Natural killer cell treated with Interleukin-12 subunit alpha and Interleukin-12 subunit beta and Interleukin-15 and Interleukin-18, amount 100 ng/mL, for 72 hours (primary cell): ENCODE results near the gene NEK10. TPM values are rescaled to one million over a fixed set of nuclear protein-coding genes. Genes with fewer than 3 reads are reported as not detected.
"Not testable (repeated sequence)": the region's sequence is repeated elsewhere in the genome, so short reads cannot be mapped to it uniquely, and the experiment has no call there.

Source experiments
- ATAC-seq, 2 donors: fragments of 150-1000 bp; cut with Tn5 transposase in 1 of 2; sonication (Bioruptor Pico), chemical (Tn5 transposase) in 1 of 2; 2 replicates each; pipeline ENCODE4 v1.10.0; 2021
- DNase-seq: peaks from one replicate; pipeline ENCODE4 v3.0.0; 2022; ENCODE audit warnings: low spot score
- H3K27ac Mint-ChIP-seq, 2 donors: 1 replicate in 1 of 2; 2 replicates in 1 of 2; pipeline ENCODE4 v1.8.0; 2022; ENCODE audit warnings: mixed read lengths in 2 of 2, mild to moderate bottlenecking in 1 of 2, moderate library complexity in 1 of 2
- H3K27me3 Mint-ChIP-seq, 2 donors: 1 replicate in 1 of 2; 2 replicates in 1 of 2; pipeline ENCODE4 v1.8.0; 2022; ENCODE audit warnings: mixed read lengths in 2 of 2
- H3K36me3 Mint-ChIP-seq: one replicate; pipeline ENCODE4 v1.8.0; 2022; ENCODE audit warnings: mixed read lengths
- H3K4me1 Mint-ChIP-seq, 2 donors: 1 replicate in 1 of 2; 2 replicates in 1 of 2; pipeline ENCODE4 v1.8.0; 2022; ENCODE audit warnings: low read depth in 2 of 2, mixed read lengths in 2 of 2, mild to moderate bottlenecking in 1 of 2
- H3K4me3 Mint-ChIP-seq: one replicate; pipeline ENCODE4 v1.8.0; 2022; ENCODE audit warnings: mixed read lengths
- H3K9me3 Mint-ChIP-seq: 2 replicates; pipeline ENCODE4 v1.8.0; 2022; ENCODE audit warnings: mixed read lengths
- total RNA-seq, 2 donors: library from RNA; stranded (reverse); gene quantifications; one replicate each; pipeline ENCODE4 v1.2.3, GENCODE V29; 2022

The NEK10 gene
- total RNA-seq, 2 donors from 2014 or later, result 1.1 to 4.0 TPM

- Mint-ChIP-seq H3K4me3 (no peak overlapping the region), H3K9me3 (no peaks in the 10 kb centered on the region), H3K27me3 (no peaks in the 10 kb centered on the region), H3K27ac (no peak overlapping the region), H3K36me3 (no peaks in the 10 kb centered on the region), H3K4me1 (no peaks in the 10 kb centered on the region)
- DNase-seq, result no peak
- no peak for ATAC-seq
Measured at GRCh38 chr3:27342267-27342666, 26.9 kb downstream of the NEK10 start.

GRCh38 chr3:27340534-27340933, 28.6 kb downstream of the NEK10 start:
- H3K36me3 Mint-ChIP-seq, result no peaks in the 10 kb centered on the region
- no peak for DNase-seq
- no peaks in the 10 kb centered on the region for H3K9me3 Mint-ChIP-seq
- no peaks in the 10 kb centered on the region for H3K4me1 Mint-ChIP-seq
- no peak overlapping the region for H3K27ac Mint-ChIP-seq
- ATAC-seq, result no peak
- no peak overlapping the region for H3K4me3 Mint-ChIP-seq
- H3K27me3 Mint-ChIP-seq, result no peaks in the 10 kb centered on the region

GRCh38 chr3:27335571-27335970, 33.6 kb downstream of the NEK10 start:
- no peak for ATAC-seq
- Mint-ChIP-seq H3K36me3 (no peaks in the 10 kb centered on the region), H3K27ac (no peak overlapping the region), H3K4me3 (no peak overlapping the region), H3K27me3 (peaks cover 6 to 7% of the 10 kb centered on the region in 2 donors), H3K4me1 (no peaks in the 10 kb centered on the region), H3K9me3 (no peaks in the 10 kb centered on the region)
- DNase-seq, result no peak

GRCh38 chr3:27333843-27334242, 35.3 kb downstream of the NEK10 start:
- H3K27ac Mint-ChIP-seq, result no peak overlapping the region
- H3K36me3 Mint-ChIP-seq, result no peaks in the 10 kb centered on the region
- DNase-seq (no peak), ATAC-seq (peak; percentile 44 to 53)
- H3K4me1 Mint-ChIP-seq, result no peaks in the 10 kb centered on the region
- H3K4me3 Mint-ChIP-seq, result no peak overlapping the region
- H3K27me3 Mint-ChIP-seq, result peaks cover 6 to 7% of the 10 kb centered on the region in 2 donors
- H3K9me3 Mint-ChIP-seq, result no peaks in the 10 kb centered on the region

GRCh38 chr3:27328982-27329762, 40.0 kb downstream of the NEK10 start:
- H3K4me3 Mint-ChIP-seq, H3K36me3 Mint-ChIP-seq, ATAC-seq, H3K4me1 Mint-ChIP-seq, H3K27ac Mint-ChIP-seq, DNase-seq, H3K9me3 Mint-ChIP-seq, H3K27me3 Mint-ChIP-seq: not testable (repeated sequence)

- Mint-ChIP-seq H3K4me1 (no peaks in the 10 kb centered on the region), H3K36me3 (peaks cover 6% of the 10 kb centered on the region), H3K27ac (no peak overlapping the region), H3K4me3 (no peak overlapping the region), H3K9me3 (peaks cover 2% of the 10 kb centered on the region), H3K27me3 (no peaks in the 10 kb centered on the region)
- ATAC-seq (no peak), DNase-seq (no peak)
Measured at GRCh38 chr3:27326629-27327545, 42.3 kb downstream of the NEK10 start.

- Mint-ChIP-seq H3K9me3 (peaks cover 2% of the 10 kb centered on the region), H3K4me3 (no peak overlapping the region), H3K27me3 (no peaks in the 10 kb centered on the region), H3K4me1 (no peaks in the 10 kb centered on the region), H3K36me3 (peaks cover 6% of the 10 kb centered on the region), H3K27ac (no peak overlapping the region)
- ATAC-seq (no peak), DNase-seq (no peak)
Measured at GRCh38 chr3:27326202-27326601, 43.0 kb downstream of the NEK10 start.

GRCh38 chr3:27325419-27325818, 43.8 kb downstream of the NEK10 start:
- ATAC-seq (peak in 1 of 2 donors; percentile 53), DNase-seq (no peak)
- Mint-ChIP-seq H3K4me3 (no peak overlapping the region), H3K4me1 (no peaks in the 10 kb centered on the region), H3K9me3 (peaks cover 2% of the 10 kb centered on the region), H3K27me3 (no peaks in the 10 kb centered on the region), H3K27ac (no peak overlapping the region), H3K36me3 (peaks cover 6% of the 10 kb centered on the region)

- H3K36me3 Mint-ChIP-seq, result peaks cover 6% of the 10 kb centered on the region
Measured at GRCh38 chr3:27324686-27325085, 44.5 kb downstream of the NEK10 start.

GRCh38 chr3:27323087-27323570, 46.1 kb downstream of the NEK10 start:
- H3K4me3 Mint-ChIP-seq, result no peak overlapping the region
- peaks cover 1% of the 10 kb centered on the region for H3K36me3 Mint-ChIP-seq
- no peaks in the 10 kb centered on the region for H3K4me1 Mint-ChIP-seq
- no peak for ATAC-seq
- H3K9me3 Mint-ChIP-seq, result no peaks in the 10 kb centered on the region
- no peaks in the 10 kb centered on the region for H3K27me3 Mint-ChIP-seq
- no peak overlapping the region for H3K27ac Mint-ChIP-seq
- DNase-seq, result no peak

More at GRCh38 chr3:27324686-27325085, 44.5 kb downstream of the NEK10 start:
- Mint-ChIP-seq H3K4me3 (no peak overlapping the region), H3K9me3 (peaks cover 2% of the 10 kb centered on the region), H3K27me3 (no peaks in the 10 kb centered on the region), H3K27ac (no peak overlapping the region), H3K4me1 (no peaks in the 10 kb centered on the region)
- ATAC-seq, result no peak
- no peak for DNase-seq

- Mint-ChIP-seq H3K27me3 (no peaks in the 10 kb centered on the region), H3K4me1 (no peaks in the 10 kb centered on the region), H3K4me3 (no peak overlapping the region), H3K9me3 (no peaks in the 10 kb centered on the region), H3K27ac (no peak overlapping the region), H3K36me3 (no peaks in the 10 kb centered on the region)
- DNase-seq (no peak), ATAC-seq (no peak)
Measured at GRCh38 chr3:27322634-27323033, 46.5 kb downstream of the NEK10 start.

GRCh38 chr3:27319847-27320526, 49.2 kb downstream of the NEK10 start:
- Mint-ChIP-seq H3K4me3 (no peak overlapping the region), H3K36me3 (no peaks in the 10 kb centered on the region), H3K27me3 (no peaks in the 10 kb centered on the region), H3K4me1 (no peaks in the 10 kb centered on the region), H3K27ac (no peak overlapping the region), H3K9me3 (no peaks in the 10 kb centered on the region)
- no peak for DNase-seq
- ATAC-seq, result no peak

GRCh38 chr3:27319304-27319703, 49.9 kb downstream of the NEK10 start:
- no peak overlapping the region for H3K27ac Mint-ChIP-seq
- no peaks in the 10 kb centered on the region for H3K4me1 Mint-ChIP-seq
- ATAC-seq (no peak), DNase-seq (no peak)
- no peaks in the 10 kb centered on the region for H3K36me3 Mint-ChIP-seq
- H3K4me3 Mint-ChIP-seq, result no peak overlapping the region
- H3K9me3 Mint-ChIP-seq, result no peaks in the 10 kb centered on the region
- no peaks in the 10 kb centered on the region for H3K27me3 Mint-ChIP-seq
